Inferior parietal cortex (tissue), 1 donor: ENCODE results near the gene B4GAT1.
"Not testable (repeated sequence)": the region's sequence is repeated elsewhere in the genome, so short reads cannot be mapped to it uniquely, and the experiment has no call there.

Source experiments
- DNase-seq: peaks from one replicate; pipeline ENCODE4 v3.0.0-alpha.2; 2016; ENCODE audit errors: extremely low spot score

Gene B4GAT1

DNA sequence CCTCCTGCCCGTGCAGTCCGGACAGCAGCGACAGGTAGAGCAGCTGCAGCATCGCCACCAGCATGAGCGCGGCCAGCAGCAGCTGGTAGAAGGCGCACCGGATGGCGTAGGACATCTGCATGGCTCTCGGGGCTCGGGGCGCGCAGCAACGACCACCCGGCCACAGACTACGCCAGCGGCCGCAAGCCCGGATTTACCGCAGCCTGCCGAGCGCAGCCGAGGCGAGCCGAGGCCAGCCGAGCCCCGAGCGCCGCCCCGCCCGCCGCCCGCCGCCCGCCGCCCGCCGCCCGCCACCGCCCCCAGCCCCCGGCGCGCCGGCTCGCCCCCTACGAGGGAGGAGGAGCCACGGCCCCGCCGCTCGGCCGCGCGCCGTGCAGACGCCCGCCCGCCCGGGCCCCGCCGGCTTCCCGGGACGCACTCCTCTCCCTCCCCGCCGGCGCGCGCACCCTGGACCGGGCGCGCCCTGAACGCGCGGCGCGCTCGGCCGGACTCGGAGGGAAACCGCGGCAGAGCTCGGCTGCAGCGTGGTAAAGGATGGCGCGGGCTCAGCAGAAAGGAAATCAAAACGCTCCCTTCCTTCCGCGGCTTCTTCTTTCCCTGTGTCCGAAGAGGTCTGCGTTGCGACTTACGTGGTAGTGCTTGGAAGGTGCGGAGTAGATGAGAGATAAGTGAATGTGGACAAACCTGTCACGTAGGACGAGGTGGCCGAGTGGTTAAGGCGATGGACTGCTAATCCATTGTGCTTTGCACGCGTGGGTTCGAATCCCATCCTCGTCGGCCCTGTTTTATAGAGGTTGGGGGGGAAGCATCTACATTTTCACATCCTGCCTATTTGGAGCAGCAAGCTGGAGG lies at the start of gene B4GAT1:
B4GAT1 (minus strand) TSS at position 205 of the 852 bp plus-strand sequence; CDS start at position 121, 84 bp downstream.
- peak; percentile 94 for DNase-seq

- no peak for DNase-seq
Measured at GRCh38 chr11:66393954-66394353, 46.5 kb upstream of the B4GAT1 start.

DNA sequence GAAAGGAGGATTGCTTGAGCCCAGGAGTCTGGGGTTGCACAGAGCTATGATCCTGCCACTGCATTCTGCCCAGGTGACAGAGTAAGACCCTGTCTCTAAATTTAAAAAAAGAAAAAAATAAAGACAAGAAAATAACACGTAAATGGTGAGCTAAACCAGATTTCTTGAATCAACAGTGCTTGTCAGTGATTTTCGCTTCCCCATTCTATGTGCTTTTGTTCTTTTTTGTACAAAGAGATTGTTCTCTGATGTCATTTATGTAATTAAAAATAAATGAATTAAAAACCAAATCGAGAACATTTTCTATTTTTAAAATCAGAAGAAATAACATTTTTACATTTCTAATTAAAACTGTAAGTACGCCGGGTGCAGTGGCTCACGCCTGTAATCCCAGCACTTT lies 43.9 kb upstream of the B4GAT1 start:
- DNase-seq: no peak

GRCh38 chr11:66388780-66389386 lies 41.5 kb upstream of the B4GAT1 start:
- DNase-seq: peak; percentile 51

DNA sequence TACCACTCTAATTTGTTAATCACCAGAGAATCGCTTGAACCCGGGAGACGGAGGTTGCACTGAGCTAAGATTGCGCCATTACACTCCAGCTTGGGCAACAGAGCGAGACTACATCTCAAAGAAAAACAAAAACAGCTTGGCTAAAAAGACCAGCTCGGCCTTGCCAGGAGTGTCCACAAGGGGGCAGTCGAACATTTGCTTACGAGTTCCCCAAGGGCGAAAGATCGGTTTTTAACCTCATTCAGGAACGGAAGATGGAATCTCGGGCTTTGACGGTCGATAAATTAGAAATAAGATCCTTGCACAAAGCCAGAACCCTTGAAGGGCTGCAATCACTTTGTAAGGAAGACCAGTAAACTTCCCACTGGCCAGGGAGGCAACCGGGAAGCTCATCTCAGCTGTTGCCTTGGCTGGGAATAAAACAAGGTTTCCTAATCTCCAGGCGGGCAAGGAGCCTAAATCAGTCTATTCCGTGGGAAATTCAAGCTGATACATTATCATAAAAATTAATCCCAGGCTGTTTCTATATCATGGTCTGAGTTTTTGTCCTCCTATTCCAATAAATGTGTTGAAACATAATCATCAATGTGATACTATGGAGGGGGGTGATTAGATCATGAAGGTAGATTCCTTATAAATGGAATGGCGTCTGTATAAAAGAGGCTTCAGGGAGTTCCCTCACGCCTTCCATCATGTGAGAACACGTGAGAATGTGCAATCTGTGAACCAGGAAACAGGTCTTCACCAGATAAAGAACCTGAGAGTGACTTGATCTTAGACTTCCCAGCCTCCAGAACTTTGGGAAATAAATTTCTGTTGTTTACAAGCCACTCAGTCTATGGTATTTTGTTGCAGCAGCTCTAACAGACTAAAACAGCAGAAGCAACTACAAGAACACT lies 39.0 kb upstream of the B4GAT1 start:
- peak; percentile 94 for DNase-seq

GRCh38 chr11:66384316-66384715 lies 36.9 kb upstream of the B4GAT1 start:
- DNase-seq: not testable (repeated sequence)

- DNase-seq: not testable (repeated sequence)
Measured at GRCh38 chr11:66380264-66380663, 32.8 kb upstream of the B4GAT1 start.

- not testable (repeated sequence) for DNase-seq
Measured at GRCh38 chr11:66373690-66374287, 26.4 kb upstream of the B4GAT1 start.

DNA sequence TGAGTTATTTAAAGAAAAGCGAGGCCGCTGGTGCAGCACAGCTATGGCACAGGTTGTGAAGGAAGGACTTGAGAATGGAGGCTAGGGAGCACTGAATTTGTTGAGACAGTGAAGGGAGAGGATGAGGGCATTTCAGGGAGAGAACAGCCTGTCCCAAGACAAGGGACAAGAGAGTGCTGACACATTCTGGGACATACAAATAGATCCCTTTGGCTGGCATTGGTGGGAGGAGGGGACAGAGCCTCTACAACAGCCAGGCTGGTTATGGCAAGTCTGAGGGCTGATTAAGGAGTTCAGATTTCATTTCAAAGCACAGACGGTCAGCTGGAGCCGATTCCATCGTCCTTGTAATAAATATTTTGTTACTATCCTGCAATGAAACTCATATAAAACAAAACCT lies 25.8 kb upstream of the B4GAT1 start:
- no peak for DNase-seq

- DNase-seq: peak; percentile 55
Measured at GRCh38 chr11:66371627-66372415, 24.4 kb upstream of the B4GAT1 start, which contains the start of gene SLC29A2. Gene SLC29A2, minus strand, starts transcription at chr11:66371760. Its CDS starts 169 bp downstream, at chr11:66371591.

- no peak for DNase-seq
Measured at GRCh38 chr11:66369073-66369894, 21.9 kb upstream of the B4GAT1 start.

DNA sequence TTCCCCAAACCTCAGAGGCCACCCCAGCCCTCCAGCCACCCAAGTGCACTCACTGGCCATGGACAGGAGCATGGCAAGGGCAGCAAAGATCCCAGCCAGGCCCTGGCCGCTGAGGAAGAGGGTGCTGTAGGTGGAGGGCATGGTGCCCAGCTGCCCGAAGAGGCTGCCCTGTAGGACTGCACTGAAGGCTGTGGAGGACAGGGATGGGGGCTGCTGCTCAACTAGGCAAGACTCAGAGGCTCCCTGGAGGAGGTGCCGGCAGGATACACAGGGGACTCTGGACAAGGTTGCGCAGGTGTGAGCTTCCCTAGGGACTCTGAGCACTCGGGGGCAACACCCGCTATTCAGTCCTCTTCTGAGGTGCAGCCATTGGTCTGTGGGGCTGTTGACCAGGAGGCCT lies 21.1 kb upstream of the B4GAT1 start:
- no peak for DNase-seq

GRCh38 chr11:66367561-66368312 lies 20.3 kb upstream of the B4GAT1 start:
- DNase-seq: no peak

GRCh38 chr11:66366844-66367477 lies 19.5 kb upstream of the B4GAT1 start:
- no peak for DNase-seq

GRCh38 chr11:66365711-66366619 lies 18.5 kb upstream of the B4GAT1 start:
- no peak for DNase-seq

DNA sequence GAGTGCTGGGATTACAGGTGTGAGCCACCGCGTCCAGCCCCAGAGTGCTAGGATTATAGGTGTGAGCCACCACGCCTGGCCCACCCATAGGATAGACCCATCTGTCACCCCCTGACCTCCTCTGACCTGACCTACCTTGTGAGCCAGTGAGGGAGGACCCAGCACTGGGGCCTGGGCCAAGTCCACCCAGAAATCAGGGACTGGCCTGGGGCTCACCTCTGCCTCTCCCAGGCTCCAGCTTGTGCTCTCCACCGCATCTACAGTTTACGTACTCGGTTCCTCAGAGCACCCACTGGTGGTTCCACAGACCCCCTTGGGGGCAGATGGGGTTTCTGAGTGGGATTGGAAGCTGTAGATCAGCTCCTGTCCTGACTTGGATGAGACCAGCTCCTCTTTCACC lies 17.7 kb upstream of the B4GAT1 start:
- no peak for DNase-seq

DNA sequence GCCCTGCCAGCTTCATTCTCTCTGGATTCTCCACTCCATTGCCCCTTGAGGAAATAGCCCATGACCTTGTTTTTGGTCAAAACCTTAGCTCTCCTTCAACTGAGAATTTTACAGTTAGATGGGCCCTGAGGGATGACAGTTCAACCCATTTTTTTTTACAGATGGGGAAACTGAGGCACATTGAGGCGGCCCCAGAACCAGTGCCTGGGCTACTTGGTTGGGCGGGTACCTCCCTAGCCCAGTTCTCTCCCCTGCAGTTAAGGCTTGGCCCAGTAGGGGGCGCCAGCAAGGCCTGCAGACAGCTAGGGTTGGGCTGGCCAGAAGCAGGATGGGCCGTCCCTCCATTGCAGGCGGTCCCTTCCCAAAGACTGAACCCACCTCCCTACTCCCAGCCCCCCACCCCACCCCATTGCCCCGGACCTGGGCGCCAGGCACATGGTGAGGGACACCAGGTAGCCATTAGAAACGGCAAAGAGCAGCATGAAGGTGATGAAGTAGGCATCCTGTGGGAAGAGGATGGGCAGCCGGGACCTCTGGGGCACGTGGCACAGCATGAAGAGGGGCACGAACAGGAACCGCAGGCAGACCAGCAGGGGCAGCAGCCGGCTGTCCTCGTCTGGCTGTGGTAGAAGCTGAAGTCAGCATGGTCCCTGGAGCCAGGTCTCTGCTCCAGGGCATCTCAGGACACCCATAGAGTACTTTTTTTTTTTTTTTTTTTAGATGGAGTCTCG lies 16.5 kb upstream of the B4GAT1 start:
- DNase-seq: no peak
